T1000 (cell line): ENCODE results near the gene ODF4.
A peak's percentile ranks its signal among the peaks of the same experiment; 100 is the strongest.
"Not testable (repeated sequence)": the region's sequence is repeated elsewhere in the genome, so short reads cannot be mapped to it uniquely, and the experiment has no call there.

ENCODE experiments used
- DNase-seq: peaks from one replicate; lab custom pipeline; 2025; ENCODE audit warnings: mixed read lengths; lab: John Stamatoyannopoulos, UW

ODF4 gene

DNA sequence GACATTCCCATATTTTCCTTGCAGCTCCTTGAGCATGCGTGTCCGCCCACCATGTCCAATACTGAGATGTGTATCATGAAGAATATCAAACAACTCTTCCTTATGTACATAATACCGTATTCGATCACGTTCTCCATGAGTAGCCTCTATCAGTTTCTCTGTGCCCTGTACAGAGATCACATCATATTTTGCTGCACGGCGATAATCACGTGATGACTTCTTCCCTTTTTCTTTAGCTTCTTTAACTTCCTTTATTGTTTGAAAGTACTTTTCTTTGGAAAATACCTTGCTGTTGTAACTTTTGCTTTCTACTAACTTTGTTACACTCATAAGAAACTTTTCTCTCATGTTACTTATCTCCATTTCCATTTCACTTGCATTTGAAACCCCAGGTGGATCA, 30.3 kb downstream of the ODF4 start:
- no peak for DNase-seq

DNA sequence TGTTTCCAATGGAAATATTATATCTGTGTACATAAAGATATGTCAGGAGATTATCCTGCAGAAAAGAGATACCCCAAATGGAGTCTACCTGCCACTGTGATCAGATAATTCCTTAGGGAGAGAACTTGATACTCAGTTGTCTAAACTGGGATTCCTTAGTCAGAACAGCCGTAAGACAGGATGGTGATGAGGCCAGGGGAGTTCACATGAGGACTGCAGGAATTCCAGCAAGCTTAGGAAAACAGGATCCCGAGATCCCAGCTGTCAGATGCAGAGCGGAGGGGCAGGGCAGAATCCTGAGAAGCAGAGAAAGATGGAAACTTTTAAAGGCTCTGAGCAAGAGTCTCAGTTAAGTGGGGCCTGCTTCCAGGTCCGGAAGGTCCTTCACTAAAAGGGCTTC, 32.1 kb downstream of the ODF4 start:
- DNase-seq = no peak

DNA sequence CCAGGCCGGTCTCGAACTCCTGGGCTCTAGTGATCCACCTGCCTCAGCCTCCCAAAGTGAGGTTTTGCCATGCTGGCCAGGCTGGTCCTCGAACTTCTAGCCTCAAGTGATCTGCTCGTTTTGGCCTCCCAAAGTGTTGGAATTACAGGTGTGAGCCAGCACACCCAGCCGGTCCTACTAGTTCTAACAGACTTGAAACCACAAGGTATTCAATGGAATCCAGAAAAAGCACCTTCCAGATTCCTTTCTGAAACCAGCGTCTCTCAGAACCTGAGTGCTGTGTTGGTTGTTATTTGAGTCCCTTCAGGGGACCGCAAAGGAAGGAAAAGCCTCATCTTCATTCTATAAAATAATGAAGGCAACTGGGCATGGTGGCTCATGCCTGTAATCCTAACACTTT, 32.8 kb downstream of the ODF4 start:
- DNase-seq = no peak

DNA sequence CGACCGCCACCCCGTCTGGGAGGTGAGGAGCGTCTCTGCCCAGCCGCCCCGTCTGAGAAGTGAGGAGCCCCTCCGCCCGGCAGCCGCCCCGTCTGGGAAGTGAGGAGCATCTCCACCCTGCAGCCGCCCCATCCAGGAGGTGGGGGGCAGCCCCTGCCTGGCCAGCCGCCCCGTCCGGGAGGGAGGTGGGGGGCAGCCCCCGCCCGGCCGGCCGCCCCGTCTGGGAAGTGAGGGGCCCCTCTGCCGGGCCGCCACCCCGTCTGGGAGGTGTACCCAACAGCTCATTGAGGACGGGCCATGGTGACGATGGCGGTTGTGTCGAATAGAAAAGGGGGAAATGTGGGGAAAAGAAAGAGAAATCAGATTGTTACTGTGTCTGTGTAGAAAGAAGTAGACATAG, 34.2 kb downstream of the ODF4 start:
- not testable (repeated sequence) for DNase-seq

DNA sequence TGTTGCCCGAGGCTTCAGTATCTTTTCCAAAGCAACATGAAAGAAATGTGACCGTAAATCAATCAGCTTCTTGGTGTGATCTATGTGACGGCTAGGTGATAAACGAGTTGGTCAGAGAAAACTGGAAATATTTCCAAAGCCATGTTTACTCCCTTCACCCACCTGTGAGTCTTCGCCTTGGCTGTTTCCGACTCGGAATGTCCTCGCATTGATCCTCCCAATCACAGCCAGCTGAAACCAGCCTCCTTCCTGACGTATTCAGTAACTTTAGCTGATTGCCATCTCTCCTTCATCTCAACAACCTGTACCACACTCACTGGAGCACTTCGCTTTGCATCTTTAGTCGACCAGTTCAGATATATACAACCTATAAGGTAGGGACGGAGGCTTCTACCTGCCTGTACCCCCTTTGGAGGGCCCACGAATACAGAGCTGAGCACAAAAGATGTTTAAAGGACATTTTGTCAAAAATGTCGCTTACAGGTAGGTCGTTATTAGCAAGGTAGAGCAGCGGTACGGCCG, 36.2 kb downstream of the ODF4 start:
- no peak for DNase-seq

DNA sequence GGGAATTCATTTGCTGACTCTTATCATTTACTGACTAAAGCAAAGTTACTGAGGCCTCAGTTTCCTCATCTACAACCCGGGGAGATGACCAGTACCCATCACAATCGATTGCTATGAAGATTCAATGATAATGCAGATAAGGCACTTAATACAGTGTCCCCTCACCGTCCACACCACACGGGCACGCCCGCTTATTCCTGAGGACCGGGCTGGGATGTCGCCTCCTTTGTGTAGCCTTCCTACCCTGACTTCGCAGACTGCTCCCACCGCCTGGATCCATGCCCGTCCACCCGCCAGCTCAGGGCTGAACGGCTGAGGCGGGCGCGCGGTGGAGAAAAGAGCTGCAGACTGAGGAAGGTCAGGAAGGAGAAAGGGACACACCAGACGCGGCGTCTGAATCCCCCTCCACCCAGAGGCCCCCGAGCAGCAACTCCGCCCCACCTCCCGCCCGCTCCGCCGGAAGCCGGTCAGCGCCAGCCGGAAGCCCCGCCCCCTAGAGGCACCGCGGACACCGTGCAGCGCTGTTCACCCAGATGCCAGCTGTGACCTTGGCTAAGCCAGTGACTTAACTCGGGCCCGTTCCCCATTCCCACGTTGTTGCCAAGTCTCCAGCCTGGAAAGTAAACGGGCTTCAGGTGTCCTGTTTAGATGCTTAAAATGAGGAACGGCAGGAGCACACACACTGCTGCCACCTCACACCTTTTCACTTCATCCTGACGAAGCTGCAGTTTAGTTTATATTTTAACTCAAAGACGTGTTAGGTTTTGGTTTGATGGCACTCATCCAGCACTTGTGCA, 36.8 kb downstream of the ODF4 start, which contains the start of gene KRABD2:
Gene KRABD2, minus strand, starts transcription at position 434 of the 797 bp plus-strand sequence.
- peak; percentile 75 for DNase-seq

DNA sequence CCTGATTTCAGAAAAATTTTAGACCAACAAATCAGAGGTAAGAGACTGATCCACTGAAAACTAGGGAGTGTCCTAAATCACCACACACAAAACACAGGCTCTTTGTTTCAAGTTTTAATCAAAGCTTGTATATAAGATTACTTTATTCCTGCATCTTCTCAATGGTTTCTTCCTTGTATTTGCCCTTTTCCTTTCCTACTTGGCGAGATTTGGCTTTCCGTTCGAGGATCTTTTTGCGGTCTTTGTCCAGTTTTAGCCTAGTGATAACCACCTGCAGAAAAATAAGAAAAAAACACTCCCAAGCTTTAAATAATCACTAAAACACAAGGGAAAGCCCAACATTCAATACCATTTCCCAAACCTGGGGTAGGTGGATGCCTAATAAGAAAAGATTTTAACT, 37.8 kb downstream of the ODF4 start:
- DNase-seq = no peak

- not testable (repeated sequence) for DNase-seq
Measured at GRCh38 chr17:8378117-8378516, 38.5 kb downstream of the ODF4 start.

- DNase-seq = no peak
Measured at GRCh38 chr17:8380049-8380448, 40.4 kb downstream of the ODF4 start.

GRCh38 chr17:8382052-8382879, 42.6 kb downstream of the ODF4 start:
- no peak for DNase-seq

DNA sequence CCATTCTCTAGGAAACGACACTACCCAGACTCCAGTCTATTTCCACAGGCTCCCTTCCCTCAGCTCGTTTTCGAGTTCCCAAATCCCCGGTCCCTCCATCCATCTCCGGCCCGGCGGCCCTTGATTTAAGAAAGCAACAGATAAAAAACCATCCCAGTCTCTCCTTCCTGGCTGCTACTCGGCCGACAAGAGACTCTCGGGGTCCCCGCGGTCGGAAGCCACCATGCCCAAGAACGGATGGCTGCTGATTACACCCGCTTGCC, 43.2 kb downstream of the ODF4 start:
- DNase-seq = no peak

DNA sequence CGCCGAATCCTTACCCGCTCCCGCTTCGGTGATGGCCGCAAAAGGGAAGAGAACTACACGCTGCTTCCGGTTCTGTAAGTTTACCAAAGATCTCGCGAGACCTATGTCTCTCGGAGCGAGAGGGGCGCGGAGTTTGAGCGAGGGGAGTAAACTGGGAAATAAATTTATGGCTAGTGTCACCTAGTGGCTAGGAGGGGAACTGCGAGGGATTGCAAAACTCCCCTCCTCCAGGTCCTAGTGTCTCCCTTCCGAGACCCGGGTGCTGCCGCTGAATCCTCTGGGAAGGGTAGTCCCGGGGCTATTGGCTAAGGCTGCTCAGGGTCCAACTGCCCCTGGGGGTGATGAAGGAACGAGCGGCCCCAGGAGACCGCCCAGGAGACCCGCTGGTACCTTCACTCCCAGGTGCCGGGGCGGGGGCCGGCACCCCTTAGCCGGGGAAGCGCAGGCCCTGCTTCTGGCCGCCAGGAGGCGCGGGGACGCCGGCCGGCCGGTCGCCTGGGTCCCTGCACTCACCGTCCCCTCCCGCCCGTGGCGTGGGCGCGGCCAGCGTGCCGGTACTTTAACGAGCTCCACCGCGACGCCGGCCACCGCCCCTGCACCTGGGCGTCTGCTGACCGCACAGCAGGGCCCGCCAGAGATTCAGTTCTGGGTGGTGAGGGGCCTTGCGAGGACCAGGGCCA, 43.6 kb downstream of the ODF4 start, which contains the start of gene RPL26:
Gene RPL26, minus strand, starts transcription at position 51 of the 680 bp plus-strand sequence. CDS start 883 bp downstream, outside the sequence.
- peak; percentile 95 for DNase-seq

DNA sequence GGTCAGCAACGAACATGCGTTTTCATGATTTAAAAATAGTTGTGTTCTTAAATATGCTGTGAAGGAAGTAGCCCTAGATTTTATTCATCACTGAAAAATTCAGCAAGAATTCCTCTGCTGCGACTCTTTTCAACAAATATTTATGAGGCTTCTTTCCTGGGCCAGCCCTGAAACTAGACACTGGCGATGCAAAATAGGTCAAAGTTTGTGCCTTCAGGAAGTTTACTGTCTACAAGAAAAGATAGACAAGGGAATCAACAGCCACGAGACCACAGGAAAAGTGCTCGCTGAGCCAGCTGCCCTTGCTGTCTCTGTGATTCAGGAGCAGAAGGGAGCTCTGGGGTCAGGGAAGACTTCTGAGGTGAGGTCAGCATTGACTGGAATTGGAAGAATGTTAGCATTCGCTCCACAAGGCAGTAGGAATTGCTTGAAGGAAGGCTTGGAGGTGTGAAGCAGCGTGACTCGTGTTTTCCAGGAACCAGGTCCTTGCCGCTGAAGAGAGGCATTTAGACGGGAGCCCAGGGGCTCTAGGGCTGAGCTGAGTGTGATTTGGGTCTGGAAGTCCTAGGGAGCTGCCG, 45.2 kb downstream of the ODF4 start:
- DNase-seq = peak; percentile 68

GRCh38 chr17:8386841-8387240, 47.2 kb downstream of the ODF4 start:
- DNase-seq = no peak

DNA sequence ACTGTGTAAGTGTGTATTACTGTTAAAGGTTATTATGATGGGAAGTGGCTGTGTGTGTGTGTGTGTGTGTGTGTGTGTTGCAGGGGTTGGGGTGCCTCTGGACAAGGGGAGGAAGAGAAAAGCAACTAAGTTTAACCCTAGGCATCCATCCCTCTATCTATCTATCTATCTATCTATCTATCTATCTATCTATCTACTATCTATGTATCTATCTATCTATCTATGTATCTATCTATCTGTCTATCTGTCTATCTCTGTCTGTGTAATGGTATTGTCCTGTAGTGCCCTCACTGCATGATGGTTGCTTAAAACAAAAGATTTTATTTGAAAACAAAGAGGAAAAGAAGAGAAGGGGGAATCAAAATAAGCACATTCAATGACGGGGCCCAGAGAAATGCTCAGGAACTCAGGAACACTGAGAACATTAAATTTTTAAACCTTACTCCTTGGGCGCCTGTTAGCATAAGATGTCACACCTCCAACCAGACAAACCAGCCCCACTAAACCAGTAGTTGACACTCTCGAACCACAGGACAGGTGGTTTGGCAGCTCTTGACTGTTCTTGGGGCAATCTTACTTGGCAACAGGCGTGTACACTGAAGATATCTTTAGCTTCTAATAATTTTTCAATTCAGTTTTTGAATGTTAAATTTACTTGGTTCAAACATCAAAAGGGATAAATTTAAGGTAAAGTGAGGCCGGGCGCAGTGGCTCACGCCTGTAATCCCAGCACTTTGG, 48.4 kb downstream of the ODF4 start:
- no peak for DNase-seq

DNA sequence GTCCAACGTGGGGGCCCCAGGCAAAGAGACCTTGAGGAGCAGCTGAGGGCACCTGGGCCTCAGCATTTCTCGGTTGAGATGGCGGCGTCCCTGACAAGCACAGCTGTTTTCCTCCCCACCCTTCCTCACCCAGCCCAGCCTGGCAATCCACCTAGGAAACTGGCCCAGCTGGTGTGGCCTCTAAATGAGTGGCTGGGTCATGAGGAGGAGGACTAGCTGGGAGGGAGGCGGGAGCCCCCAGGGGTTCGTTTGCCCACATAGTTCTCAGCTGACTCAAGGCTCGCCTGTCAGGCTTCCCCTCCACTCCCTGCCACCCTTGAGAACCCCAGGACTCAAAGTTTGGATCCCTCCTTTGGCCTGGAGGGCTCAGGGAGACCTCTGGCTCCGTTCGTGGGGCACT, 52.1 kb downstream of the ODF4 start:
- peak; percentile 39 for DNase-seq

- DNase-seq = no peak
Measured at GRCh38 chr17:8392274-8392673, 52.6 kb downstream of the ODF4 start.

GRCh38 chr17:8392674-8393469, 53.2 kb downstream of the ODF4 start:
- DNase-seq = no peak

DNA sequence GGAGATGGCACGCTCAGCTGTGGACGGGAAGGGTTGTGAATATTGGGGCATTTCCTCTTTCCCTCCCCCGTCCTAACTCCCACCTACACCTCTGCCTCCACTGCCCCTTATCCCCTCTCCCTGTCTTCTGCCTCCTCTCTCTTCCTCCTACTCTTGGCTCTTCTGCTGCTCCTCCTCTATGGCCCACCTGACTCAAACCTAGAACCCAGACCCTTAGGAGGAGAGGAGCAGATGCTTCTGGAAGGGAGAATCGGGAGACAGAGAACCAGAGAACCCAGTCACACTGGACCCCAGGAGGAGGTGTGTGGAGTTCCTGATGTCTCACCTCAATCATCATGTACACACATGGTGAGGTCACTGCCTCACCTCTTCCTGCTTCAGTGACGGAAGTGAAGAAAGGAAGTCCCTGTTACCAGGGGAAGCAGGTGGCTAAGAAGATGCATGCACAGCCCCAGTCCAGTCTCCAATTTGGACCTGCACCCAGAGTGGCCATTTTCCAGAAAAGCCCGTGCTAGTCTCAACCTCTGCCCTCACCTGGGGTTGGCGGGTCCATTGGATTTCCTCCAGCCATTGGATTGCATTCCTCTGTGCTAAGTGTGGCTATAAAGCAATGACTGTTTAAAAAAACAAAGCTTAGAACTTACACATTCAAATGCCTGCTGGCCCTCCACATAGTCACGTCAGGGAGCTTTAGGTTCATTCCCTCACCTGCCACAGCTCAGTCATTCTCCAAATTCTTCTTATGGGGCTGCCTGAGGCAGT, 54.0 kb downstream of the ODF4 start:
- DNase-seq = no peak

DNA sequence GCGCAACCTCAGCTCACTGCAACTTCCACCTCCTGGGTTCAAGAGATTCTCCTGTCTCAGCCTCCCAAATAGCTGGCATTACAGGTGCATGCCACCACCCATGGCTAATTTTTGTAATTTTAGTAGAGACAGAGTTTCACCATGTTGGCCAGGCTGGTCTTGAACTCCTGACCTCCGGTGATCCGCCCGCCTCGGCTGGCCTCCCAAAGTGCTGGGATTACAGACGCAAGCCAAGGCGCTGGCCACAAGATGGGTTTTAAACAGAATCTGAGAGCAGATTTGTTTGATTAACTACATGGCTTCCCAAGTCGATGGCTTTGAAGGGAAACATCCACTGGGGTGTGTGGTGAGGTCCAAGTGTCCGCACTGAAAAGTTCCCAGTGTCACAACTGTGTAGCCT, 54.9 kb downstream of the ODF4 start:
- DNase-seq = not testable (repeated sequence)
